ENCODE results near the gene PTPN2. TPM values are rescaled to one million over a fixed set of nuclear protein-coding genes. Genes with fewer than 3 reads are reported as not detected.

PTPN2 gene
- total and polyA plus RNA-seq, 9 of the 15 experiments (the other 6 are each of a cell fraction or from before 2014, with no cell fraction given): 36.6 to 66.4 (median 43.8) TPM

DNA sequence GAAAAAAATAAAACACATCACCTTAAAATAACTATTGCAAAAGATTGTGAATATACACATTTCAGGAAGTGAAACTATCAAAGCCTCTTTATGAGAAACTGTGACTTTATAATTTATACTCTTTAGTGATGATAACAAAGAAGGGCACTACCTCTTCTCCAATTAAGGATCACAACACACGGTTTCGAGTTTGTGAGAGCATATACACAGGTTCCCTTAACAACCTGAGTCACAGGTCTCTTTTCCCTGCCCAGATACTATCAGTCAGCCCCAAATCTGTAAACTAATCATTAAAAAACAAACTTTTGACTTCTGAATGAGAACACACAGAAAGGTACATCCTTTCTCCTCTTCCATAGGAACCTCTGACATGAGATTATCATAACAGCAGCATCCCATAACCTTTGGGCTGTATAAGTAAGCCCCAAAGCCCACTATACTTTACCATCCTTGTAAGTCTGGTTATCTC is 44.9 kb downstream of the PTPN2 start:
- ChIA-PET CTCF (ENCODE audit: low intra/inter-chr PET ratio) (no interaction called here), POLR2A (no interaction called here)
- intact Hi-C loops (cut with micrococcal nuclease) (no loop called here), in situ Hi-C loops (cut with MboI) (no loop called here)
- DNase-seq (ENCODE audit: extremely low read depth in 1 of 4, low spot score in 3 of 4): no peak
- Histone ChIP-seq H3K4me1 (replicated peaks in 1 of 2; ENCODE audit: control insufficient read depth in 2 of 2, insufficient read depth in 2 of 2, low read length in 2 of 2) (peaks cover 4 to 28% of the 10 kb centered on the region in 2 experiments; a peak in 4 of 5 replicates), H3K27ac (ENCODE audit: extremely low read depth, low read depth, low read length) (peak overlapping the region; percentile 9; the same call in 1 of the 3 replicates), H3K9ac (ENCODE audit: insufficient read depth in 1 of 2, low read depth in 2 of 2, low read length in 2 of 2) (no peak overlapping the region), H3K4me3 (no peak overlapping the region), H4K20me1 (replicated peaks; ENCODE audit: control insufficient read depth, insufficient read depth, low read length) (peaks cover 7% of the 10 kb centered on the region; the same call in 1 of the 2 replicates), H3K79me2 (ENCODE audit: control insufficient read depth, insufficient read depth, low read length) (peaks cover 41% of the 10 kb centered on the region), H3K9me1 (ENCODE audit: control insufficient read depth, insufficient read depth, low read length) (peaks cover 3% of the 10 kb centered on the region), H3K4me2 (ENCODE audit: insufficient read depth, low read length) (no peak overlapping the region), H3K36me3 (ENCODE audit: control insufficient read depth, insufficient read depth, low read length) (peaks cover 30% of the 10 kb centered on the region), H3K9me3 (replicated peaks; ENCODE audit: control insufficient read depth, insufficient read depth, low read depth, low read length) (no peaks in the 10 kb centered on the region), H2AFZ (ENCODE audit: low read depth, low read length) (no peak overlapping the region), H3K27me3 (ENCODE audit: control insufficient read depth in 2 of 2, insufficient read depth in 2 of 2, low read length in 2 of 2) (no peaks in the 10 kb centered on the region)
- FAIRE-seq: no peak
- no peak for ATAC-seq
- TF ChIP-seq, protein P1, sequence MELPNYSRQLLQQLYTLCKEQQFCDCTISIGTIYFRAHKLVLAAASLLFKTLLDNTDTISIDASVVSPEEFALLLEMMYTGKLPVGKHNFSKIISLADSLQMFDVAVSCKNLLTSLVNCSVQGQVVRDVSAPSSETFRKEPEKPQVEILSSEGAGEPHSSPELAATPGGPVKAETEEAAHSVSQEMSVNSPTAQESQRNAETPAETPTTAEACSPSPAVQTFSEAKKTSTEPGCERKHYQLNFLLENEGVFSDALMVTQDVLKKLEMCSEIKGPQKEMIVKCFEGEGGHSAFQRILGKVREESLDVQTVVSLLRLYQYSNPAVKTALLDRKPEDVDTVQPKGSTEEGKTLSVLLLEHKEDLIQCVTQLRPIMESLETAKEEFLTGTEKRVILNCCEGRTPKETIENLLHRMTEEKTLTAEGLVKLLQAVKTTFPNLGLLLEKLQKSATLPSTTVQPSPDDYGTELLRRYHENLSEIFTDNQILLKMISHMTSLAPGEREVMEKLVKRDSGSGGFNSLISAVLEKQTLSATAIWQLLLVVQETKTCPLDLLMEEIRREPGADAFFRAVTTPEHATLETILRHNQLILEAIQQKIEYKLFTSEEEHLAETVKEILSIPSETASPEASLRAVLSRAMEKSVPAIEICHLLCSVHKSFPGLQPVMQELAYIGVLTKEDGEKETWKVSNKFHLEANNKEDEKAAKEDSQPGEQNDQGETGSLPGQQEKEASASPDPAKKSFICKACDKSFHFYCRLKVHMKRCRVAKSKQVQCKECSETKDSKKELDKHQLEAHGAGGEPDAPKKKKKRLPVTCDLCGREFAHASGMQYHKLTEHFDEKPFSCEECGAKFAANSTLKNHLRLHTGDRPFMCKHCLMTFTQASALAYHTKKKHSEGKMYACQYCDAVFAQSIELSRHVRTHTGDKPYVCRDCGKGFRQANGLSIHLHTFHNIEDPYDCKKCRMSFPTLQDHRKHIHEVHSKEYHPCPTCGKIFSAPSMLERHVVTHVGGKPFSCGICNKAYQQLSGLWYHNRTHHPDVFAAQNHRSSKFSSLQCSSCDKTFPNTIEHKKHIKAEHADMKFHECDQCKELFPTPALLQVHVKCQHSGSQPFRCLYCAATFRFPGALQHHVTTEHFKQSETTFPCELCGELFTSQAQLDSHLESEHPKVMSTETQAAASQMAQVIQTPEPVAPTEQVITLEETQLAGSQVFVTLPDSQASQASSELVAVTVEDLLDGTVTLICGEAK (IDR thresholded peaks at IDR 0.05): no peak
- TF ChIP-seq, protein P1 (CRISPR knock-in tag; IDR thresholded peaks at IDR 0.05): no peak
- TF ChIP-seq ADNP (tag; IDR thresholded peaks at IDR 0.05) (no peak), MEIS2 (IDR thresholded peaks at IDR 0.05; ENCODE audit: partially characterized antibody) (peak; percentile 5), ZNF3 (CRISPR knock-in tag; IDR thresholded peaks at IDR 0.05) (no peak)
- TF ChIP-seq, protein P2, sequence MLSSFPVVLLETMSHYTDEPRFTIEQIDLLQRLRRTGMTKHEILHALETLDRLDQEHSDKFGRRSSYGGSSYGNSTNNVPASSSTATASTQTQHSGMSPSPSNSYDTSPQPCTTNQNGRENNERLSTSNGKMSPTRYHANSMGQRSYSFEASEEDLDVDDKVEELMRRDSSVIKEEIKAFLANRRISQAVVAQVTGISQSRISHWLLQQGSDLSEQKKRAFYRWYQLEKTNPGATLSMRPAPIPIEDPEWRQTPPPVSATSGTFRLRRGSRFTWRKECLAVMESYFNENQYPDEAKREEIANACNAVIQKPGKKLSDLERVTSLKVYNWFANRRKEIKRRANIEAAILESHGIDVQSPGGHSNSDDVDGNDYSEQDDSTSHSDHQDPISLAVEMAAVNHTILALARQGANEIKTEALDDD (IDR thresholded peaks at IDR 0.05): peak; percentile 29; the same call in 1 of the 2 replicates
- no TSS peak for BruUV-seq (replicated peaks)
- WGBS (ENCODE audit: insufficient coverage, low coverage, missing lambda C conversion rate): 41% methylated on average over 2 of the region's 2 CpGs

Measured in K562 (cell line).